Liver (tissue), 3 donors: ENCODE data around the gene MSMB.

Experiments
- EGR1 ChIP-seq, 2 donors: IDR thresholded peaks; 2 replicates each; pipeline ENCODE4 v1.6.1; 2016 to 2018; ENCODE audit warnings: antibody characterized with exemption in 2 of 2, low read depth in 2 of 2
- MAX ChIP-seq: IDR thresholded peaks from 2 replicates; pipeline ENCODE4 v1.6.1; 2016; ENCODE audit warnings: antibody characterized with exemption
- TF ChIP-seq, protein P1 (sequence below): fragments of 150-350 bp; IDR thresholded peaks from 2 replicates; pipeline ENCODE4 v1.5.1; 2017; ENCODE audit warnings: improper control_type of control experiment, low read depth, low read length; ENCODE audit not compliant: missing input control
- donor health status: healthy.
- donor health status: healthy.

DNA sequence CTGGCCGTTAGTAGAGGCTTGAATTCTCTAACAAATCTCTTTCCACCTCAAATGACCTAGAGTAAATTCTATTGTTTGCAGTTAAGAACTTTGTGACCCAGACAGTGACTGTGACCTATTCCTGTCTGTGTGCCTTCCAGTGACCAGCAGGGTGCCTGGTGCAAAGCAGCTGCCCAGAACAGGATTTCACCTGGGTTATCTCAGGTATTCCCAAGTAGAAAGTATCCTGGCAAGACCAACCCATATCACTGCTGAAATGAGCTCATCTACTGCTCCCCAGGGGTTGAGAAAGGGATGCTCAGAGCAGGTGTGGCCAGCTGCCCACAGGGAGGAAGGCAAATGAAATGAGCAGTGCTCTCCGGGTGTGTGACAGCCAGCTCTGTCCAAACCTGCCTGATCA lies 2.1 kb upstream of the MSMB start:
- TF ChIP-seq EGR1 (IDR thresholded peaks at IDR 0.05; ENCODE audit: low read depth in 2 of 2) (no peak), MAX (no peak)
- TF ChIP-seq, protein P1, sequence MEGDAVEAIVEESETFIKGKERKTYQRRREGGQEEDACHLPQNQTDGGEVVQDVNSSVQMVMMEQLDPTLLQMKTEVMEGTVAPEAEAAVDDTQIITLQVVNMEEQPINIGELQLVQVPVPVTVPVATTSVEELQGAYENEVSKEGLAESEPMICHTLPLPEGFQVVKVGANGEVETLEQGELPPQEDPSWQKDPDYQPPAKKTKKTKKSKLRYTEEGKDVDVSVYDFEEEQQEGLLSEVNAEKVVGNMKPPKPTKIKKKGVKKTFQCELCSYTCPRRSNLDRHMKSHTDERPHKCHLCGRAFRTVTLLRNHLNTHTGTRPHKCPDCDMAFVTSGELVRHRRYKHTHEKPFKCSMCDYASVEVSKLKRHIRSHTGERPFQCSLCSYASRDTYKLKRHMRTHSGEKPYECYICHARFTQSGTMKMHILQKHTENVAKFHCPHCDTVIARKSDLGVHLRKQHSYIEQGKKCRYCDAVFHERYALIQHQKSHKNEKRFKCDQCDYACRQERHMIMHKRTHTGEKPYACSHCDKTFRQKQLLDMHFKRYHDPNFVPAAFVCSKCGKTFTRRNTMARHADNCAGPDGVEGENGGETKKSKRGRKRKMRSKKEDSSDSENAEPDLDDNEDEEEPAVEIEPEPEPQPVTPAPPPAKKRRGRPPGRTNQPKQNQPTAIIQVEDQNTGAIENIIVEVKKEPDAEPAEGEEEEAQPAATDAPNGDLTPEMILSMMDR: peak; percentile 22
